Vagina (tissue), 2 donors: ENCODE results near the gene OR5H2. TPM values are rescaled to one million over a fixed set of nuclear protein-coding genes. Genes with fewer than 3 reads are reported as not detected.

Experiments used
- DNase-seq, 2 donors: peaks; one replicate each; pipeline ENCODE4 v3.0.0-alpha.2; 2017; ENCODE audit errors: extremely low spot score in 2 of 2
- H3K27ac ChIP-seq: fragments of 200-600 bp; sonication (generic); one replicate; pipeline ENCODE4 v1.5.1; 2019
- H3K27me3 ChIP-seq: fragments of 200-600 bp; sonication (generic); one replicate; pipeline ENCODE4 v1.5.1; 2019
- H3K36me3 ChIP-seq, 2 donors: fragments of 200-600 bp; sonication (generic); one replicate each; pipeline ENCODE4 v1.5.1; 2017 to 2019
- H3K4me1 ChIP-seq: fragments of 200-600 bp; sonication (generic); one replicate; pipeline ENCODE4 v1.5.1; 2019
- H3K4me3 ChIP-seq, 2 donors: fragments of 200-600 bp; sonication (generic); 1 replicate in 1 of 2; 2 replicates in 1 of 2; pipeline ENCODE4 v1.5.1; 2016 to 2019
- H3K9me3 ChIP-seq: fragments of 200-600 bp; sonication (generic); one replicate; pipeline ENCODE4 v1.5.1; 2019
- CTCF ChIP-seq, 3 experiments: fragments of 450-650 bp in 2 of 3; fragments of 200-600 bp in 1 of 3; sonication (generic) in 1 of 3; IDR thresholded peaks; one replicate each; pipeline ENCODE4 v1.5.1; 2017 to 2019; ENCODE audit warnings: antibody characterized with exemption in 3 of 3, mild to moderate bottlenecking in 2 of 3, moderate library complexity in 2 of 3
- POLR2A ChIP-seq, 2 donors: fragments of 450-650 bp; IDR thresholded peaks; one replicate each; pipeline ENCODE4 v1.6.1; 2017; ENCODE audit warnings: antibody characterized with exemption in 2 of 2, mild to moderate bottlenecking in 2 of 2, moderate library complexity in 2 of 2
- POLR2AphosphoS5 ChIP-seq, 2 donors: sonication (generic); formaldehyde crosslinking; IDR thresholded peaks; one replicate each; pipeline ENCODE4 v1.9.0; 2017; ENCODE audit warnings: antibody characterized with exemption in 2 of 2, mild to moderate bottlenecking in 2 of 2, low read depth in 1 of 2; ENCODE audit not compliant: insufficient read depth in 1 of 2
- intact Hi-C: fragments of 100-400 bp; cut with DNase I; formaldehyde crosslinking; loops from one replicate; pipeline ENCODE4 v1.15.1; 2023
- total RNA-seq: library from RNA; depleted of rRNA; stranded (reverse); fragments of >200 nt; gene quantifications from one replicate; pipeline ENCODE4 v1.2.3, GENCODE V29; 2016

Gene OR5H2
- total RNA-seq = not detected

GRCh38 chr3:98282205-98282604 lies at the start of gene OR5H2:
Gene OR5H2 (plus strand): TSS chr3:98282505. CDS start chr3:98282903, 398 bp downstream.
- no peak within 1 kb of the TSS for H3K27ac ChIP-seq
- no peak for TF ChIP-seq POLR2A (IDR thresholded peaks at IDR 0.05)
- no peak for TF ChIP-seq POLR2AphosphoS5 (IDR thresholded peaks at IDR 0.05; ENCODE audit: insufficient read depth in 1 of 2, low read depth in 1 of 2)
- no peak for TF ChIP-seq CTCF (IDR thresholded peaks at IDR 0.05)
- H3K9me3 ChIP-seq = no peaks in the 10 kb centered on the region
- DNase-seq = no peak
- H3K36me3 ChIP-seq = no peaks in the 10 kb centered on the region
- no peaks in the 10 kb centered on the region for H3K4me1 ChIP-seq
- intact Hi-C loops = no loop called here
- no peak within 1 kb of the TSS for H3K4me3 ChIP-seq
- no peaks in the 10 kb centered on the region for H3K27me3 ChIP-seq

- TF ChIP-seq POLR2AphosphoS5 (IDR thresholded peaks at IDR 0.05; ENCODE audit: insufficient read depth in 1 of 2, low read depth in 1 of 2) = no peak
- TF ChIP-seq POLR2A (IDR thresholded peaks at IDR 0.05) = no peak
- TF ChIP-seq CTCF (IDR thresholded peaks at IDR 0.05) = no peak
- no peaks in the 10 kb centered on the region for H3K9me3 ChIP-seq
- no peaks in the 10 kb centered on the region for H3K4me1 ChIP-seq
- no peak for DNase-seq
- H3K27ac ChIP-seq = no peak overlapping the region
- no peak overlapping the region for H3K4me3 ChIP-seq
- H3K27me3 ChIP-seq = no peaks in the 10 kb centered on the region
- intact Hi-C loops = no loop called here
- H3K36me3 ChIP-seq = no peaks in the 10 kb centered on the region
These were observed 48.8 kb upstream of the OR5H2 start for GRCh38 chr3:98233468-98233867.

GRCh38 chr3:98240131-98240530 lies 42.2 kb upstream of the OR5H2 start:
- TF ChIP-seq POLR2A (IDR thresholded peaks at IDR 0.05) = no peak
- TF ChIP-seq POLR2AphosphoS5 (IDR thresholded peaks at IDR 0.05; ENCODE audit: insufficient read depth in 1 of 2, low read depth in 1 of 2) = no peak
- TF ChIP-seq CTCF (IDR thresholded peaks at IDR 0.05) = no peak
- intact Hi-C loops = no loop called here
- Histone ChIP-seq H3K9me3 (no peaks in the 10 kb centered on the region), H3K27me3 (no peaks in the 10 kb centered on the region), H3K4me1 (no peaks in the 10 kb centered on the region), H3K4me3 (no peak overlapping the region), H3K36me3 (no peaks in the 10 kb centered on the region), H3K27ac (no peak overlapping the region)
- DNase-seq = no peak

- Histone ChIP-seq H3K9me3 (no peaks in the 10 kb centered on the region), H3K27me3 (no peaks in the 10 kb centered on the region), H3K36me3 (no peaks in the 10 kb centered on the region), H3K4me1 (no peaks in the 10 kb centered on the region), H3K4me3 (no peak overlapping the region), H3K27ac (no peak overlapping the region)
- DNase-seq = no peak
- intact Hi-C loops = no loop called here
- TF ChIP-seq POLR2A (IDR thresholded peaks at IDR 0.05) (no peak), CTCF (IDR thresholded peaks at IDR 0.05) (no peak), POLR2AphosphoS5 (IDR thresholded peaks at IDR 0.05; ENCODE audit: insufficient read depth in 1 of 2, low read depth in 1 of 2) (no peak)
These were observed 40.1 kb upstream of the OR5H2 start for GRCh38 chr3:98242155-98242554.

GRCh38 chr3:98243843-98244242 lies 38.5 kb upstream of the OR5H2 start:
- H3K9me3 ChIP-seq = no peaks in the 10 kb centered on the region
- TF ChIP-seq POLR2A (IDR thresholded peaks at IDR 0.05) (no peak), POLR2AphosphoS5 (IDR thresholded peaks at IDR 0.05; ENCODE audit: insufficient read depth in 1 of 2, low read depth in 1 of 2) (no peak), CTCF (IDR thresholded peaks at IDR 0.05) (no peak)
- no peaks in the 10 kb centered on the region for H3K27me3 ChIP-seq
- H3K4me1 ChIP-seq = no peaks in the 10 kb centered on the region
- H3K4me3 ChIP-seq = no peak overlapping the region
- no peak for DNase-seq
- intact Hi-C loops = no loop called here
- H3K36me3 ChIP-seq = no peaks in the 10 kb centered on the region
- no peak overlapping the region for H3K27ac ChIP-seq
